Right renal cortex interstitium (tissue), 3 donors: ENCODE measurements around the gene TMEM247. TPM values are rescaled to one million over a fixed set of nuclear protein-coding genes. Genes with fewer than 3 reads are reported as not detected.
"Not testable (repeated sequence)": the region's sequence is repeated elsewhere in the genome, so short reads cannot be mapped to it uniquely, and the experiment has no call there.

Experiments used
- DNase-seq, 3 donors: peaks; one replicate each; pipeline ENCODE4 v3.0.0-alpha.2; 2013; ENCODE audit warnings: low read depth in 3 of 3, low spot score in 2 of 3
- polyA plus RNA-seq, 3 donors: library from polyadenylated mRNA; unstranded; fragments of 120-200 nt; gene quantifications; one replicate each; pipeline ENCODE4 v1.2.1, GENCODE V29; 2013; ENCODE audit not compliant: insufficient read length in 3 of 3

The TMEM247 gene
- polyA plus RNA-seq, 3 donors, result not detected

DNA sequence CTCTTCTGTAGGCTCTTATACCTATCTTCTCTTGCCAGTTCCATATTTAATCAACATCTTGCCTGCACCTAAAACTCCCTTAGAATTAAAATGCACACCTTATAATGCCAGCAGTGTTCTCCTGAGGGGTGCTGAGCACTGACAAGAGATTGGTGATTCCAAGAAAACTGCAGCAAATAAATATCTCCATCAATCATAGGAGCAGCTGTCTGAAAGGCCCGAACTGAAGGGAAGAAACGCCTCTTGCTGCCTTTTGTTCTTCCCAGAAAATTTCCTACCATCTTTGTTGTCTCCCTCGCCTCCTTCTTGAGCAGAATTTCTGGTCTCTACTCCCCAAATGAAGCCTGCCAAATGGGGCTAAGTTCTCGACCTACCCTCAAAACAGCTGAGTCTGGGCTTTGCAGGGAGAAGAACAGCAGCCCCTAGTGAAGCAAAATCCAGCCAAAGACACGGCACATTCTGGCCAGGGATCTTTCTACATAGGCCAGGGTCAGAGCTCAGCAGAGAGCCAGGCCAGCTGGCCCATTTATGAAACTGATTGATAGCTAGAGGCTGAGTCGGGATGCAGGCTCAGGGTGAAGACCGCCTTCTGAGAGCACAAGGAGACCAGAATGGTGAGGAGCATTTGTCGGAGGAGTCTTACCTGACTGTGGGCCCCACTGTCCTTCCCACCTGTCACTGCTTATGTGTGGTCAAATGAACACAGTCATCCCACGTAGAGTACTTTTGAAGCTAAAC lies 20.4 kb upstream of the TMEM247 start:
- no peak for DNase-seq

DNA sequence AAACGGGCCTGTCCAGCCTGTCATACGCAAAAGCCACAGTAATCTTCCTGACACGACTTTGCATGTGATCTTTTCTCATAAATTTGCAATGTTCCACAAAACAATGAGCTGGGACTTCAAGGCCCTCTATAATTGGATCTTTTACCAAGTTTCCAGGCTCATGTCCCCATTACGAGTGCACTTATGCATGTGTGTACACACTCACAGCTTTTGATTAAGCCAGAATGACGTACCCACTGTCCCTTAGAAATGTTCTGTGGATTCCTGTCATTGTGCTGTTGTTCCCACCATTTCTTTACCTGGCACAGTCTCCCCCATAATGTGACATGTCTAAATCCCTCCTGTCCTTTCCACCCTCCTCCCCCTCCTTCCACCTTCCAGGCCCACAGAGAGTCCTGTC lies 19.7 kb upstream of the TMEM247 start:
- no peak for DNase-seq

DNA sequence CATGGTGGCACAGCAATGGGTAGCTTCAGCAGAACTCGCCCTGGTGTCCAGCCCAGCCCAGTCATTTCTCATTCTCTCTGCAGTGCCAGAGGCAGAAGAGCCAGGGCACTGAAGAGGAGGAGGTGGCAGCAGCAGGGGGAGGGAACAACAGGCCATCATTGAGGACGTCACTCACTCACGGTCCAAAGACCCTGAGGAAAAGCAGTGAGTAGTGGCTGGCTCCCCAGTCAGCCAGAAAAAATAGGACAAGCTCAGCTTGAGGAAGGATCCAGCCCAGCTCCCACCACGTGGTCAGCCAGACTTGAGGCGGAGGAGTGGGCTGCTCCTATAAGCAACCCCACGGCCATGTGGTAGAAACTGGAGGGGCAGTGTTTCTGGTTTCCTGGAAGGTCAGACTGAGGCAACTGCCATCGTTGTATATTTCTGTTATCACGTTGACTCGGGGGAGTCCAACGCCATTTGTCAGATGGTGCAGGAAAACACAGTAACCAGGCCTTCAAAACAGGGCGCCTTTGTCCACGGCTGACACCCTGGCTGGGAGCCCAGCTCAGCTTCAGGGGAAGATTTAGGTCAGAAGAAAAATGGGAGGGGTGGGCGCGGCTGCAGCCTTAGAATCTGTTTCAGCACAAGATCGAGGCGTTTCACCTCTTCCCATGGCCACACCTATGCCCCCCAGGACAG lies 19.0 kb upstream of the TMEM247 start:
- DNase-seq, result peak in 2 of 3 donors; percentile 25 to 57

DNA sequence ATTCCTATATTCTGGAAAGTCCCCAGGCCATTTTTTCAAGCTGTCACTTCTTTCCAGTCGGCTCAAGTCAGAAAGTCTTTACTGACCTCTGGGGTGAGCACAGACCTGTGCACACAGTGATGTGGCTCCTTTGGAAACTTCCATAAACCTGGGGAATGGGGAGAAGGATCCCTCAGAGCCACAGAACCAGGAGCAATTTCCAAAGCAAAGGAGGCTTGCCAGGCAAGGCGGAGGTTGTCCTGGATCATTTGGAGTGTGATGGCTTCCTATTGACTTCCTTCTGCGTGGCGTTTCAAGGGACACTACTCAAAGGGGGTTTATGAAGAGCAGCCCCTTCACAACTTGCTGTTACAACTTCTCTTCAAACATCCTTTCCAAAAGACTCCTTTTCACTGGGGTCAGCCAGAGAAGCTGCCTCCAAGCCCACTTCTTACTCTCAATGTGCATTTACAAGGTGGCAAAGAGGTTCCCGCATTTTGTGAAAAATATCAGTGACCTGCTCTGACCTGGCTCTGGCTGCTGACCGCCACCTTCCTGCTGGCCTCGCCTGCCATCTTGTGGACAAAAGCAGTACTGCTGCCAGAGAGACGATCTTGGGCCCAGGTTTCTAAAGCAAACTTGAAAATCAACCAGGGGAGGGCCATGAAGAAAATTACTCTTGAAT lies 18.2 kb upstream of the TMEM247 start:
- DNase-seq, result peak in 2 of 3 donors; percentile 36 to 37

DNA sequence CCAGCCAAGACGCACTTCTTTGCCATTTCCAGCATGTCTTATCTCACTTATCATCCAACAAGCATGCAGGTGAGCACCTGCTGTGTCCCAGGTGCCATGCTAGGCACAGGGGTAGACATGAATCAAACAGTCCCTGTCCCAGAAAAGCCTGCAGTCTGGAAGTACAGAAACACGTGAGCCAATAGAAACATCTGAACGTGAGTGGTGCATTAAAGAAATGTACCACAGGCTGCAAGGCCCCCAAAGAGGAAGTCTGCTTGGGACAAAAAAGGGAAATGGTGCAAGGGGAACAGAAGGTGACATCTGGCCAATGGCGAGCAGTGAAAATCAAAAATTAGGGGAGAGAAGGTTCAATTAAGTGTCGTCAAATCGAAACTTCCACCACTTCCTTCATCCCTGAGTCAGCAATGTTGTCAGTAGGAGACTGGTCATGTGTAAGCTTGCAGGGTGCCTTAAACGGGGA lies 17.6 kb upstream of the TMEM247 start:
- no peak for DNase-seq

DNA sequence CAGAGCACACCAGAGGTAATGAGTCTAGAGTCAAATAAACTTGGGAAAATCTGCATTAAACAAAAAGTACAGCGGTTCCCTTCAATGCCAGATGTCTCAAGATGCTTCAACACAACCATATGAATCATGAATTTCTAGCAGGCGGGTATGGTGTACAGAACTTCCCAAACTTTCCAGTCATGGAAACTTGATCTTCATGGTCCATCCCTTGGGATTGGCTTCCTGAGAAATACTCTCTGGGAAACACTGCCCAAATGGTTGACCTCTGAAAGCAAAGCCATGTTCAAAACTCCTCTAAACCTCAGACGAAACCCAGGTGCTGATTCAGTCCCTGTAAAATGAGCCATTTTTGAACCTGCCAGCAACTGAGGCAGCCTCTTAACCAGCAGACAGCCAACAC lies 16.4 kb upstream of the TMEM247 start:
- no peak for DNase-seq

DNA sequence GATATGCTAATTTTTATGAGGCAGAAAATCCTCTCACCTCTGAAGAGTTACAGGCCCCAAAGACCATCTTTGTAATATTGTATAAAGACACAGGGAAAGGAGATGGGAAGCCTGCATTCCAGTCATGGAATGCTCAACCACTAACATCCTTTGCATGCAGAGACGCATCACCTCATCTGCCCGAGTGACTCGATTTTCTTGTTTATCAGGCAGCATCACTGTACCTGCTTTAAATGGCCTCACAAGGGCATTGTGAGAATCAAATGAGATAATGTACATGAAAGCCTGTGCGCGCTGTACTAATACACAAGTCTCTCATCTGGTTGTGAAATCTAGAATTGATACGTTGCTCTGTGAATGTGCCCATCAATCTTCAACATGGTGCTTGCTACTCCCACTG lies 10.2 kb upstream of the TMEM247 start:
- no peak for DNase-seq

DNA sequence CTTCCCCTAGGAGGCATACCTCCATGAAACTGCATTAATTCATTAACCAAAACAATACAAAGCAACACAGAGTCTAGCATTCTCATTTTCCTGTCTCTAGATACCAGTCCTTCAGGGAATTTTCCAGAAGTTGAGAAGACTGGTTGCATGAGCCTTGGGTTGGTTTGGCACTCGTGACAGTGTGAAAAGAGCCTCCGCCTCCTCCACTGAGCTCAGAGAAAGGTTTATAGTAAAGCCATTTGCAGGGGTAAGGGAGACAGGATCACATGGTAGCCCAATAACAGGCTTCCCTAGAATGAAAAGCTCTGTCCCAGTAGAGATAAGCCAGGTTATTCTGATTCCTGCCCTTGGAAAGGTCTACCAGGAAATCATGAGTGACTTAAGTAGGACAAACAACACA lies 9.7 kb upstream of the TMEM247 start:
- DNase-seq, result no peak

DNA sequence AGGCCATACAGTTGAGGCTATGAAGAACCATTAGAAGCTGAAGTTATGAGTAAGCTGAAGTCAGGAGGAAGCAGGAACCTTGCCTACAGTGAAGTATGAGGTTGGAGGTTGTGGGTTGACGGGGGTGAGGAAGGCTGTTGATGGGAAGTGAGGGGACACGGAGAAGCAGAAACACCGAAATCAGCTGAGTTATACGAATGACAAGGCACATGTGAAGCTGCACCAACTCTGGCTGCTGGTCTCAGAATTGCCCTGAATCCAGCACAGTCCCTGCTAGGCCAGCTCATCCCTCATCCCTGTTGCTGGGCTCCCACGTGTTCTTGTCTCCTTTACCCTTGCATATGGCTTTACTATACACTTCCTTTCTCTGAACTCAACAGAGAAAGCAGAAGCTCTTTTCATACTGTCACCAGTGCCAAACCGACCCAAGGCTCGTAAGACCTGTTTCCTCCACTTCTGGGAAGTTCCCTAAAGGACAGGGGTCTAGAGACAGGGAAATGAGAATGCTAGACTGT lies 9.2 kb upstream of the TMEM247 start:
- DNase-seq, result no peak

DNA sequence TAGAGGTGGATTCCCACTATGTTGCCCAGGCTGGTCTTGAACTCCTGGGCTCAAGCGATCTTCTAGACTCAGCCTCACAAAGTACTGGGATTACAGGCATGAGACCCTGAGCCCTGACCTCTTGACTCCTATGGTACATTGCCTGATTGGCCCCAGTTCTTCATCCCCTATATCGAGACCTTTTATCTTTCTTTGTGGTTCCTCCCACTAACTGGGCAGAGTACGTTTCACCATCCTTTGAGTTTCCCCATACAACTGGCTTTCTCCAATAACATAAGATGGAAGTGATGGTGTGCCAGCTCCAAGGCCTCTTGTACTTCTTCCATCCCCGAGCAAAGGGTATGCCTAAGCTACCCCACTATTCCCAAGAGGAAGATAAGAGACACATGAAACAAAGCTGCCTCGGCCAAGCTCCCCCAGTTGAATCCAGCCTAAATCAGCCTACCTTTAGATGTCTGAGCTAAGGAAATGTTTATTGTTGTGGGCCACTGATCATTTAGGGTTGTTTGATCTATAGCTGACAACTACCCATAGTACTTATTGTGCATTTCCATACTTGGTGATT lies 8.3 kb upstream of the TMEM247 start:
- DNase-seq, result no peak

DNA sequence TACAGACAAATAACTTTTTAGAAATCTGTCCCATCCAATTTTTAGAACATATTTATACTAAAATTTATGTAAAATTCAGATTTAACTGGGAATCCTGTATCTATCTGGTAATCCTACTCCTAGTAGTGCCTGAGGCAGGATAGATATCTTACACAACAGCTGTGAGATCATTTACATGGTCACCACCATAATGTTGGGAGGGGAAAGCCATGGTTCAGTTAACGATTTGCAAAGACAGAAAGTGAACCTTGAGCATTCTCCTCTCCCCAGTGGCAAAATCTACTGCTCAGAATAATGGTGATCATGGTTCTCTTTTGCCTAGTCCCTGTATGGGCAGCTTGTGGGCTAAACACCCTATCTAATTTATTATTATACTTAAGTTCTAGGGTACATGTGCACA lies 7.7 kb upstream of the TMEM247 start:
- DNase-seq, result no peak

DNA sequence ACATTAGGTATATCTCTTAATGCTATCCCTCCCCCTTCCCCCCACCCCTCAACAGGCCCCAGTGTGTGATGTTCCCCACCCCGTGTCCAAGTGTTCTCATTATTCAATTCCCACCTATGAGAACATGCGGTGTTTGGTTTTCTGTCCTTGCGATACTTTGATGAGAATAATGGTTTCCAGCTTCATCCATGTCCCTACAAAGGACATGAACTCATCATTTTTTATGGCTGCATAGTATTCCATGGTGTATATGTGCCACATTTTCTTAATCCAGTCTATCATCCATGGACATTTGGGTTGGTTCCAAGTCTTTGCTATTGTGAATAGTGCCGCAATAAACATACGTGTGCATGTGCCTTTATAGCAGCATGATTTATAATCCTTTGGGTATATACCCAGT lies 7.2 kb upstream of the TMEM247 start:
- DNase-seq, result not testable (repeated sequence)

DNA sequence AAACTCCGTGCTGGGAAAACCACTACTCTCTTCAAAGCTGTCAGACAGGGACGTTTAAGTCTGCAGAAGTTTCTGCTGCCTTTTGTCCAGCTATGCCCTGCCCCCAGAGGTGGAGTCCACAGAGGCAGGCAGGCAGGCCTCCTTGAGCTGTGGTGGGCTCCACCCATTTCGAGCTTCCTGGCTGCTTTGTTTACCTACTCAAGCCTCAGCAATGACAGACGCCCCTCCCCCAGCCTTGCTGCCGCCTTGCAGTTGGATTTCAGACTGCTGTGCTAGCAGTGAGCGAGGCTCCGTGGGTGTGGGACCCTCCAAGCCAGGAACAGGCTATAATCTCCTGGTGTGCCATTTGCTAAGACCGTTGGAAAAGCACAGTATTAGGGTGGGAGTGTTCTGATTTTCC lies 1.9 kb upstream of the TMEM247 start:
- DNase-seq, result not testable (repeated sequence)

DNA sequence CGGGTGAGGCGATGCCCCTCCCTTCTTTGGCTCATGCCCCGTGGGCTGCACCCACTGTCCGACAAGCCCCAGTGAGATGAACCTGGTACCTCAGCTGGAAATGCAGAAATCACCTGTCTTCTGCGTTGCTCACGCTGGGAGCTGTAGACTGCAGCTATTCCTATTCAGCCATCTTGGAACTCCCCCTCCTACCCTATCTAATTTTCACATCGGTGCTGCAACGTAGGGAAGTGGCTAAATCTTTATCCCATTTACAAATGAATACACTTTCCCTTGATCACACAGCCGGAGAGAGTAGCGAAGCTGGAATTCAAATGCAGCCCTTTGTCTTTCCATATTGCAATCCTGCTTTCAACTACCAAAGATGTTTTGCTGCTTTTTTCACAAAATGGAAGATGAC lies 1.4 kb upstream of the TMEM247 start:
- no peak for DNase-seq

DNA sequence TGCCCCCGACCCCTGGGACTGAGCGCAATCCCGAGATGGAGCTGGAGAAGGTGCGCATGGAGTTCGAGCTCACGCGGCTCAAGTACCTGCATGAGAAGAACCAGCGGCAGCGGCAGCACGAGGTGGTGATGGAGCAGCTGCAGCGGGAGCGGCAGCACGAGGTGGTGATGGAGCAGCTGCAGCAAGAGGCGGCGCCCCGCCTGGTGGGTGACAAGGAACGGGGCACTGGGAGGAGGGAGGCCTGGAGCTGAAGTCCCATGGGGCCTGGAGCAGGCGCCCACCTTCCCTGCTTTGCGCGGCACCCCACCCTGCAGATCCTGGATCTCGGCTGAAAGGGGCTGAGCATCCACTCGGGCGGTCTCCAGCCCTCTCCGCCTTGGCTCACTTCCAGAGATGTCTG lies 1.2 kb downstream of the TMEM247 start:
- no peak for DNase-seq

DNA sequence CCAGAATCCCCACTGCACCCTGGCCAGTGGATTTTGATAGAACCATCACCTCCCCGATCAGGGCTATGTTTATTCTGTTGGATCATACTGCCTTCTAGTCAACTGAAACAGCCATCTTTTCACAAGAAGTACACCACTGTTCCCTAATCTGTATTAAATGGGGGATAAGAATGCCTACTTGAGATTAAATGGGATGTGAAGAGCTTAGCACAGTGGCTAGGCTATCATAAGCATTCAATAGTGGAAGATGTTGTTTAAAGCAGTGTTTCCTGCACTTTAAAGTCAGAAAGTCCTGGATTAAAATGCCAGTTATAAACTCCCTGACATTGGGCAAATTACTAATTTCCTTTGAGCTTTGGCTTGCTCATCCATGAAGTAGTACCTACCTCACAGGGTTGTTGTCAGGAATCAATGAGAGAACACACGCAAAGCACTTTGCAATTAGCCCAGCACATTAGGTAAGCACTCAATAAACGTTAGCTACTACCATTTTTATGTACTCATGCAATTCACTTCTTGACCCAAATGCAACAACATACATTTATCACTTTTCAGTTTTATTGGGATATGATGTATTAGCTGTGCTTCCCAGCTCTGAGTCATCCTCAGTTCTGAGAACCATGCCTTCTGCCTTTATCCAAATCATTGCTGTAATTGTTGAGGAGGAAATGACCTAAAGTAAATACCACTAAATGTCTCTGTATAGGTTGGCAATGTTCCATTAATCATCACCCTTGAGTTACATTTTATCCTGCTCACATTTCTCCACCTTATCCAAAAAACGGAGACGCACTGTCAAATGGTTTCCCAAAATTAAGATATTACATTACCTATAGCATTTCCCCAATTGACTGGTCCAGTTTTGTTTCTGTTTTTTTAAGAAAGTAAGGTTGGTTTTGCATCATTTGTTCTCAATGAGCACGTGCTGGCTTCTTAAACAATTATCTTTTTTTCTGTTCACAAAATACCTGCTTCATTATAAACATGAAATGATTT lies 2.1 kb downstream of the TMEM247 start:
- DNase-seq, result no peak

DNA sequence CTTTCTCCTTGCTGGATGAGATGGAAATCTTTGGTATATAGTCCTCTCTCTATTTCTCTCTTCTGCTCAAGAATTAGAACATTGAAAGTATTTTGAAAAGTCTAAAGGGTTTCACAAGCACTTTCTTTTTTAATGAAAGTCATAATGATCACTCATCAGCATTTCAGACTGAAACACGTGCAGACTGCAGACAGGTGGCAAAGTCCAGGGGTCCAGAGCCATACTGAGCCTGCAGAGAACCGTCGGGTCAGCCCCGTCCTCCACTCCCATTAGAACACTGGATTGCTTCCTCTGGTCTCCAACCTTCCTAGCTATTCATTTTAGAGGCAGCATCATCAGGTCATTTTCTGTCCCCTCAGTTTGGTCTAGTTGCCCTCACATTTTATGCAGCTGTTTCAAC lies 3.1 kb downstream of the TMEM247 start:
- DNase-seq, result no peak

DNA sequence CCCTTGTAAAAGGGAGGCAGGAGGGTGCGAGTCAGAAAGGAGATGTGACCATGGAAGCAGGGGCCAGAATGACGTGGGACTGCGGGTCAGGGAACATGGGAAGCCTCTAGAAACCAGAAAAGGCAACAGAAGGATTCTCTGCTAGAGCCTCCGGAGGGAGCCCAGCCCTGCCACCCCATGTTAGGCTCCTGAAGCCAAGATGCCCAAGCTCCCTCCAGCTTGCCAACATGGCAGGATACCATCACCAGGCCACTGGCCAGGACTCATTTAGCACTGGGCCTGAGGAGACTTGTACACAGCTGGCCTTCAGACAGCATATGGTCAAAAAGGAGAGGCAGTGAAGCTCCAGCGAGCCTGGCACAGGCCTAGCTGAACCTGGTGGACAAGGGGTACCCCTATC lies 5.6 kb downstream of the TMEM247 start:
- DNase-seq, result no peak

DNA sequence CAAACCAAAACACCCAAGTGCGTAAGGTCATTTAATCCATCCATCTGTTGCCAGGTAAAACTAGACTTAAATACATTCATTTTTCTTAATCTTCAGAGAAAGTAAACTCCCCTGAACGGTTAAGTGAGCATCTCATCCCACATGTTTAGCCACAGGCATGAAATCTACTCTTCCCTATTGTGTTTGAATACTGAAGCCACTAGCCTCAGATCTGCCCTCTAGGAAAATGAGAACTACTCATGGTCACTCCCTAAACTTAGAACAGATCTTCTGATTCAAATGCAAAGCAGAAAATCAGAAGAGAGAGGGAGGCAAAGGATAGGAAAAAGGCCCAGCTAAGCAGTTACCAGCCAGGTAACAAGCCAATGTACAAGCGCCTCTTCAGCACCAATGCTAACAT lies 7.1 kb downstream of the TMEM247 start:
- no peak for DNase-seq

DNA sequence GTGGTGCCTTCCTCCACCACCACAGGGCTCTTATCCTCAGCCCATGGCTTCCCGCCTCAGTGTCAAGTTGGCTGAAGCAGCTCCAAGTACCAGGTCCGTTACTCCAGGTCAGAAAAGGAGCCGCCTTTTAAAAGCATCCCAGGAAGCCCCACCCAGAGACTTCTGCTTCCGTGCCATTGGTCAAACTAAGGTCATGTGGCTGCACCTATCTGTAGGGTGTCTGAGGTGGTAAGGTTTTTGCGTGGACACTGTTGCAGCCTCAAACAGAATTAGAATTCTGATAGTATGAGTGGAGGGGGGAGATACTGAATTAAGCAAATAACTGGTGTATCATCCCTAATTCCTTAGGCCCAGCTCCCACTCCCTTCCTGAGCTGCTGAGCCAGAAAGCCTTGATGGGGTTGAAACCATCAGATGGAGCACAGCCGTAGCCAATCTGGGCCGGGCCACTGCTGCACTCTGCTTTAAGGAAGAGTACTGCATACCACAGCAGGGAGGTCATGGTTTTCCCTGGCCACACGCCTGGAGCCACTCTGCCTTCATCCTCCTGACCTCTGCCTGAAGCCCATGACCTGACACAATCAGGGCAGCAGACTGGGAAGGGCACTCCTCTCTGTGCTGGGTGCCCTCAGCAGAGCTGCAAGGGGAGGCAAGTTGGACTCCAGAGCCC lies 8.4 kb downstream of the TMEM247 start:
- DNase-seq, result no peak
